Glomerular endothelial cell (primary cell): ENCODE measurements around the gene ARSJ. TPM values are rescaled to one million over a fixed set of nuclear protein-coding genes. Genes with fewer than 3 reads are reported as not detected.
"Not testable (repeated sequence)": the region's sequence is repeated elsewhere in the genome, so short reads cannot be mapped to it uniquely, and the experiment has no call there.

ENCODE experiments used
- DNase-seq: peaks from one replicate; pipeline ENCODE4 v3.0.0-alpha.2; 2011; ENCODE audit warnings: low read depth, low spot score; ENCODE audit errors: extremely low read depth
- total RNA-seq: library from RNA; depleted of rRNA; stranded (reverse); fragments of >200 nt; gene quantifications from 2 replicates; pipeline ENCODE4 v1.2.3, GENCODE V29; 2015

The ARSJ gene
- 64.8 and 66.1 TPM in 2 replicates for total RNA-seq

GRCh38 chr4:113979148-113979904 lies at the start of gene ARSJ:
ARSJ (minus strand) TSS chr4:113979647; CDS start chr4:113978834, 813 bp downstream.
- DNase-seq: no peak

- DNase-seq: no peak
These were observed 48.6 kb upstream of the ARSJ start for GRCh38 chr4:114028071-114028470.

GRCh38 chr4:114027596-114027995 lies 48.1 kb upstream of the ARSJ start:
- no peak for DNase-seq

GRCh38 chr4:114026447-114026846 lies 47.0 kb upstream of the ARSJ start:
- DNase-seq: no peak

GRCh38 chr4:114025176-114025777 lies 45.8 kb upstream of the ARSJ start:
- no peak for DNase-seq

- DNase-seq: no peak
These were observed 42.0 kb upstream of the ARSJ start for GRCh38 chr4:114021451-114021850.

- no peak for DNase-seq
These were observed 40.5 kb upstream of the ARSJ start for GRCh38 chr4:114019969-114020358.

- DNase-seq: no peak
These were observed 40.0 kb upstream of the ARSJ start for GRCh38 chr4:114019276-114019968.

- DNase-seq: no peak
These were observed 37.9 kb upstream of the ARSJ start for GRCh38 chr4:114017120-114017917.

- DNase-seq: peak; percentile 99
These were observed 36.0 kb upstream of the ARSJ start for GRCh38 chr4:114015444-114015899.

GRCh38 chr4:114013201-114013600 lies 33.8 kb upstream of the ARSJ start:
- DNase-seq: not testable (repeated sequence)

- DNase-seq: no peak
These were observed 33.3 kb upstream of the ARSJ start for GRCh38 chr4:114012749-114013148.

- no peak for DNase-seq
These were observed 26.4 kb upstream of the ARSJ start for GRCh38 chr4:114005569-114006442.

GRCh38 chr4:114004483-114005226 lies 25.2 kb upstream of the ARSJ start:
- not testable (repeated sequence) for DNase-seq

GRCh38 chr4:113998531-113998930 lies 19.1 kb upstream of the ARSJ start:
- no peak for DNase-seq

GRCh38 chr4:113998079-113998478 lies 18.6 kb upstream of the ARSJ start:
- no peak for DNase-seq

GRCh38 chr4:113997206-113997605 lies 17.8 kb upstream of the ARSJ start:
- no peak for DNase-seq

- no peak for DNase-seq
These were observed 17.2 kb upstream of the ARSJ start for GRCh38 chr4:113996599-113997177.

GRCh38 chr4:113993887-113994286 lies 14.4 kb upstream of the ARSJ start:
- DNase-seq: no peak
